HG03558 (cell line): Measurements from ENCODE around the gene EXOSC6.
"Not testable (repeated sequence)": the region's sequence is repeated elsewhere in the genome, so short reads cannot be mapped to it uniquely, and the experiment has no call there.

Experiments
- ATAC-seq: cut with Tn5 transposase; IDR thresholded peaks from one replicate; pipeline ENCODE4 v1.9.1; 2021; ENCODE audit warnings: moderate number of reproducible peaks; ENCODE audit not compliant: unreplicated experiment; ENCODE audit errors: extremely low read depth

The EXOSC6 gene

DNA sequence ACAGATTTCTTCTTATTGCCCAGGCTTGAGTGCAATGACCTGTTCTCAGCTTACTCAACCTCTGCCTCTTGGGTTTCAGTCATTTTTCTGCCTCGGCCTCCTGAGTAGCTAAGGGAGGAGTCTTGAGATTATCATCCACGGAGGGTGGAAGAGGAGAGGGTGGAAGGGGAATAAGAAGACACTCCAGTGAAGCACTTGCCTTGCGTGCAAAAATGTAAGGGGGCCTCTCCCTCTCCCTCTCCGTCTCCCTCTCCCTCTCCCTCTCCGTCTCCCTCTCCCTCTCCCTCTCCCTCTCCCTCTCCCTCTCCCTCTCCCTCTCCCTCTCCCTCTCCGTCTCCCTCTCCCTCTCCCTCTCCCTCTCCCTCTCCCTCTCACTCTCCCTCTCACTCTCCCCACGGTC is 48.2 kb downstream of the EXOSC6 start:
- not testable (repeated sequence) for ATAC-seq

DNA sequence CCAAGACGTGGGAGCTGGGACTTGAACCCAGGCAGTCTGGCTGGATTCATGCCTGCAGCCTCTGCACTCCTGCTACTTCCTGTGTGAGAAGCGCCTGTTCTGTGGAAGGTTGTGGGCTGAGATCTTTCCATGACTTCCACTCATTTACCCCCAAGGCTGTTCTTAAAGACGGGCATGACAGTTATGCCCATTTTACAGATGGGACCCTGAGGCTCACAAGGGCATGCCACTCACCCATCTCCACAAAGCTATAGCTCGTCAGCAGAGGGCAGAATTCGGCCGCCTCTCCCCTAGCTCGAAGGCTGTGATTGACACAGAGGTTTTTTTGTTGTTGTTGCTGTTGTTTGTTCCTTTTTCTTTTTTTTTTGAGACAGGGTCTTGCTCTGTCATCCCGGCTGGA is 51.7 kb downstream of the EXOSC6 start:
- ATAC-seq: not testable (repeated sequence)

DNA sequence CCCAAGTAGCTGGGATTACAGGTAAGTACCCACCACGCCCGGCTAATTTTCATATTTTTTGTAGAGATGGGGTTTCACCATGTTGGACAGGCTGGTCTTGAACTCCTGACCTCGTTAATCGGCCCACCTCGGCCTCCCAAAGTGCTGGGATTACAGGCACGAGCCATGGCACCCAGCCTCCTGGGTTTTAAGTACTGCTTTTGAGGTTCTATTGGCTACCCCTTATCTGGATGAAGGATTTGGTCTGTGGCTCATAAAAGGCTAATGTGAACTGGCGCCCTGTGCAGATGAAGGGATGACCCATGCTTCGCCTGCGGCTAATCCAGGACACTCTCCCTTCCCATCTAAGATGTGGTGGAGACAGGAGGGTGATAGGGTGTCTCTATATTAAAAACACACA is 52.6 kb downstream of the EXOSC6 start:
- not testable (repeated sequence) for ATAC-seq

DNA sequence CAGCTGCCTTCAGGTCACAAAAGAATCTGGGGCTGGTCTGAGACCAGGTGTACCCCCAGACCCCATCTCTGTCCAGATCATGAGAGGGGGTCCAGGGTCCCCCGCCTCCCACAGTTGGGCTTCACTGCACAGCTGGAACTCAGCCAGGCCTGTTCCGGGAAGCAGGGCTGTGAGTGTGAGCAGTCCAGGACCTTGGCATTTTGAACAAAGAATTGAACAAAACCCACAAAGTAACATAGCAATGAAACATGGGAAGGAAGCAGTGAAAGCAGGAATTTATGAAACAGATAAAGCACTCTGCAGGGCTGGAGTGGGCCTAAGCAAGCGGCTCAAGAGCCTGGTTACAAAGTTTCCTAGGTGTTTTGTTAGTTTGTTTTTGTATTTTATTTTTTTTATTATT is 53.1 kb downstream of the EXOSC6 start:
- ATAC-seq: not testable (repeated sequence)

DNA sequence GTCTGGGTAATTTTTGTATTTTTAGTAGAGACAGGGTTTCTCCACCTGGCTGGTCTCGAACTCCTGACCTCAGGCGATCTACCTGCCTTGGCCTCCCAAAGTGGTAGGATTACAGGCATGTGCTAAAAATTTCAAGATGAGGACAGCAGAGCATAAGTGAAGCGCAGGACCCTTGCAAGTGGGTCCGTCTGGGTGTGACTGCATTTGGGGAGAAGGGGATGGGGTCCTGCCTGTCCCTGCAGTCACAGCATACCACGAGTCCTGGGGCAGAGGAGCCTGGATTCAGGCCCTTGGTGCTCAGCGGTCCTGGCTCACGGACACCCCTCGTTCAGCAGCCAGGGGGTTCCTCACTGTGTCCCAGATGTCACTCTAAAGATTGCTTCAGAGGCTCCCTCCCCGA is 53.5 kb downstream of the EXOSC6 start:
- ATAC-seq: not testable (repeated sequence)

DNA sequence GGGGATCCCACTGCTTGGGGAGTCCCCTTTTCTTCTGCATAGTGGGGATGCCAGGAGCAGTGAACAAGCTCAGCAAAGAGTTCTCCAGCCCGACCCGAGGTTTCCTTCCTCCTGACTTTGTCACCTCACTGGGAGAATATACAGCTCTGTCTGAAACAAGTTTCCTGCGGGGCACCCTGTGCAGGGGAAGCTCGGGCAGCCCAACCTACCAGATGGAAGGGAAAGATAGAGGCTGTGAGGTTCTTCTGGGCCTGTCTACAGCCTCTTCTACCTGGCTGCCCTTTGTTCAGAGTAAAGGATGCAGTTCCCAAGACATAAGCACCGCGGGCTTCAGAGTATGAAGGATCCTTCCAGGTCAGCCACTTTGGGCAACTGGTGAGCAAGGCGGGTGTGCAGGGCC is 54.1 kb downstream of the EXOSC6 start:
- not testable (repeated sequence) for ATAC-seq
